ENCODE data around the gene LRP1B.

The LRP1B gene

DNA sequence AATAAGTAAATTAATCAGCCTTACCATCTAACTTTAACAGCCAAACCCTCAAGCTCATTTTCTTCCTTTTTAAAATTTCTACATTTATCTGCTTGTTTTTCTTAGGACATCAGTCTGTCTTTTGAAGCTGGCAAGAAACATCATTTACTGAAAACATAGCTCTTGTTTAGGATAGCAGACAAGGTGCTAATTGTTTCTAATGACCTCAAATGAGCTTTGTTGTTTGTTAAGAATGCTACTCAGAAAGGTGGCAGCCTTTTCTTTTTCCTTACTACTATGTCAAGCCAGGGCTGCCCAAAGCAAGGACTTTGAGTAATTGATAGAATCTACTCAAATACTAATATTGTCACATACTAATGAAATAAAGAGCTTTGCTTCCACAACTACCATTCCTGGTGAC is 171.8 kb downstream of the LRP1B start:
- H4K20me1 ChIP-seq (ENCODE audit: insufficient read depth, low read length): no peaks in the 10 kb centered on the region

DNA sequence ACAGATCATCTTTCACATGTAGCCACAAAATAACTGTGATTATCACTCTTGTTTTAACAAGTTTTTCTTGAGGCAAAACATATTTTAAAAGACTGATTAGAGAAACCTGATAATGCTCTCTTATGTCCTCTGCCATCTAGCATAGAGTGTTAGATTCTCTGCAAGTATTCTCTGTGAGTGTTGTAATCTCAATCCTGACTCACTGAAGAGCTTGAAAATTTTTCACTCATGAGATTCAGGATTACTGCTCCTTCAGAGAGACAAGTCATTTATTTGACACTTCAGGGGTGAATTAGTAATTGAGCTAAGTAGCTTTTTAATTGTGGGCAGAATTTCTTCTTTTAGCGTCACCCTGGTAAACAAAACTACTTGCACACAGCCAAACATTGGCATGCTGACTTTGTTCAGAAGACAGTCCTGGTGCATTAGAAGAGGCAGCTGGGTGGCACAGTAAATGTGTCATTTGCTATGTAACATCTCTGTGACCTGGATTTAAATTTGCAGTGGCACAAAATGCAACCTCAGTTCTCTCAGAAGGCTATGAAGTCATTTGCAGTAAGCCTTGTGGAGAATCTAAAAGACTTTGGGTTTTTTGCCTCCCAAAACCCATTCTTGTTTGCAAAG is 172.9 kb downstream of the LRP1B start:
- no peak for TF ChIP-seq EZH2 (IDR thresholded peaks at IDR 0.05; ENCODE audit: borderline replicate concordance, low read length)
- TF ChIP-seq, protein P1, sequence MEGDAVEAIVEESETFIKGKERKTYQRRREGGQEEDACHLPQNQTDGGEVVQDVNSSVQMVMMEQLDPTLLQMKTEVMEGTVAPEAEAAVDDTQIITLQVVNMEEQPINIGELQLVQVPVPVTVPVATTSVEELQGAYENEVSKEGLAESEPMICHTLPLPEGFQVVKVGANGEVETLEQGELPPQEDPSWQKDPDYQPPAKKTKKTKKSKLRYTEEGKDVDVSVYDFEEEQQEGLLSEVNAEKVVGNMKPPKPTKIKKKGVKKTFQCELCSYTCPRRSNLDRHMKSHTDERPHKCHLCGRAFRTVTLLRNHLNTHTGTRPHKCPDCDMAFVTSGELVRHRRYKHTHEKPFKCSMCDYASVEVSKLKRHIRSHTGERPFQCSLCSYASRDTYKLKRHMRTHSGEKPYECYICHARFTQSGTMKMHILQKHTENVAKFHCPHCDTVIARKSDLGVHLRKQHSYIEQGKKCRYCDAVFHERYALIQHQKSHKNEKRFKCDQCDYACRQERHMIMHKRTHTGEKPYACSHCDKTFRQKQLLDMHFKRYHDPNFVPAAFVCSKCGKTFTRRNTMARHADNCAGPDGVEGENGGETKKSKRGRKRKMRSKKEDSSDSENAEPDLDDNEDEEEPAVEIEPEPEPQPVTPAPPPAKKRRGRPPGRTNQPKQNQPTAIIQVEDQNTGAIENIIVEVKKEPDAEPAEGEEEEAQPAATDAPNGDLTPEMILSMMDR (IDR thresholded peaks at IDR 0.05; ENCODE audit: low read length): no peak
- H3K9me2 ChIP-seq (ENCODE audit: low read depth, low read length): no peaks in the 10 kb centered on the region
- H3F3A ChIP-seq (ENCODE audit: insufficient read depth, low read length): no peaks in the 10 kb centered on the region
- no peak overlapping the region for H3K9ac ChIP-seq (ENCODE audit: low read length)
- no peaks in the 10 kb centered on the region for H3K36me3 ChIP-seq (ENCODE audit: insufficient read depth, low read length)
- no peaks in the 10 kb centered on the region for H4K20me1 ChIP-seq (ENCODE audit: insufficient read depth, low read length)
- no peaks in the 10 kb centered on the region for H3K4me1 ChIP-seq (ENCODE audit: insufficient read depth, low read length, severe bottlenecking)
- H3K79me2 ChIP-seq (ENCODE audit: insufficient read depth, low read length): no peaks in the 10 kb centered on the region
- H3K27me3 ChIP-seq (ENCODE audit: insufficient read depth, low read length): no peaks in the 10 kb centered on the region
- H3K4me3 ChIP-seq (ENCODE audit: low read depth, low read length, poor library complexity, severe bottlenecking): no peak overlapping the region
- no peak overlapping the region for H3K4me2 ChIP-seq (ENCODE audit: low read length)
- H2AFZ ChIP-seq (ENCODE audit: low read length): no peak overlapping the region
- no peak overlapping the region for H3K27ac ChIP-seq (ENCODE audit: low read depth, low read length, poor library complexity, severe bottlenecking)
- no peaks in the 10 kb centered on the region for H3K9me3 ChIP-seq (ENCODE audit: low read length)

More for the DNA sequence above, 171.8 kb downstream of the LRP1B start:
- Histone ChIP-seq H3K36me3 (ENCODE audit: insufficient read depth, low read length) (no peaks in the 10 kb centered on the region), H3F3A (ENCODE audit: insufficient read depth, low read length) (no peaks in the 10 kb centered on the region), H2AFZ (ENCODE audit: low read length) (no peak overlapping the region), H3K9me2 (ENCODE audit: low read depth, low read length) (no peaks in the 10 kb centered on the region), H3K4me3 (ENCODE audit: low read depth, low read length, poor library complexity, severe bottlenecking) (no peak overlapping the region), H3K4me1 (ENCODE audit: insufficient read depth, low read length, severe bottlenecking) (no peaks in the 10 kb centered on the region), H3K9me3 (ENCODE audit: low read length) (no peaks in the 10 kb centered on the region), H3K9ac (ENCODE audit: low read length) (no peak overlapping the region), H3K27me3 (ENCODE audit: insufficient read depth, low read length) (no peaks in the 10 kb centered on the region), H3K79me2 (ENCODE audit: insufficient read depth, low read length) (no peaks in the 10 kb centered on the region), H3K4me2 (ENCODE audit: low read length) (no peak overlapping the region), H3K27ac (ENCODE audit: low read depth, low read length, poor library complexity, severe bottlenecking) (no peak overlapping the region)
- TF ChIP-seq, protein P1 (IDR thresholded peaks at IDR 0.05; ENCODE audit: low read length): no peak
- no peak for TF ChIP-seq EZH2 (IDR thresholded peaks at IDR 0.05; ENCODE audit: borderline replicate concordance, low read length)

DNA sequence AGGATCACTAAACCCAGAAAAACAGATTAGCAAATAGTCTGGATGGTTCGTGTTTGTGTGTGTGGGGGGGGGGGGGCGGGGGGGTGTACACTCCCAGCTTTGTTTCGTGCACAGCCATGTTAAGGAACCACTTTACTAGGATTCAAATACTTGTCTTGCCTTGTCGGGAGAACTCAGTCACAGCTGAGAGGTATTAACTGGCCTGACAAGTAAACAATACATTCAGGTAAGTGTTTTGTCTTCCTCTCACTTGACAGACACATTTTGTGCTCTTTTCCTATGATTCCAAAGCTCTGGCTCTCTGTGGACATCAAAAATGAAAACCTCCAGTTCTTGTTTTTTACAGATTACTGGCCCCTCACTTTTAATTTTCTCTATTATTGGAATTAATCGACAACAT is 173.5 kb downstream of the LRP1B start:
- no peak overlapping the region for H3K4me3 ChIP-seq (ENCODE audit: low read depth, low read length, poor library complexity, severe bottlenecking)
- no peaks in the 10 kb centered on the region for H4K20me1 ChIP-seq (ENCODE audit: insufficient read depth, low read length)
- no peaks in the 10 kb centered on the region for H3K27me3 ChIP-seq (ENCODE audit: insufficient read depth, low read length)
- no peaks in the 10 kb centered on the region for H3K9me3 ChIP-seq (ENCODE audit: low read length)
- no peak overlapping the region for H3K4me2 ChIP-seq (ENCODE audit: low read length)
- no peak overlapping the region for H3K27ac ChIP-seq (ENCODE audit: low read depth, low read length, poor library complexity, severe bottlenecking)
- H3K36me3 ChIP-seq (ENCODE audit: insufficient read depth, low read length): no peaks in the 10 kb centered on the region
- H2AFZ ChIP-seq (ENCODE audit: low read length): no peak overlapping the region
- H3K79me2 ChIP-seq (ENCODE audit: insufficient read depth, low read length): no peaks in the 10 kb centered on the region
- H3K9ac ChIP-seq (ENCODE audit: low read length): no peak overlapping the region
- H3F3A ChIP-seq (ENCODE audit: insufficient read depth, low read length): no peaks in the 10 kb centered on the region
- TF ChIP-seq, protein P1 (IDR thresholded peaks at IDR 0.05; ENCODE audit: low read length): no peak
- TF ChIP-seq EZH2 (IDR thresholded peaks at IDR 0.05; ENCODE audit: borderline replicate concordance, low read length): no peak
- H3K4me1 ChIP-seq (ENCODE audit: insufficient read depth, low read length, severe bottlenecking): no peaks in the 10 kb centered on the region
- no peaks in the 10 kb centered on the region for H3K9me2 ChIP-seq (ENCODE audit: low read depth, low read length)
